GM12873 (cell line): ENCODE data around the gene MYEOV.

Experiments
- TF ChIP-seq, protein P1 (sequence below): IDR thresholded peaks from 2 replicates; pipeline ENCODE4 v1.5.1; 2012; ENCODE audit warnings: low read depth, mild to moderate bottlenecking, moderate library complexity, low read length, control low read depth; ENCODE audit not compliant: insufficient read depth; ENCODE audit errors: missing control alignments

The MYEOV gene

DNA sequence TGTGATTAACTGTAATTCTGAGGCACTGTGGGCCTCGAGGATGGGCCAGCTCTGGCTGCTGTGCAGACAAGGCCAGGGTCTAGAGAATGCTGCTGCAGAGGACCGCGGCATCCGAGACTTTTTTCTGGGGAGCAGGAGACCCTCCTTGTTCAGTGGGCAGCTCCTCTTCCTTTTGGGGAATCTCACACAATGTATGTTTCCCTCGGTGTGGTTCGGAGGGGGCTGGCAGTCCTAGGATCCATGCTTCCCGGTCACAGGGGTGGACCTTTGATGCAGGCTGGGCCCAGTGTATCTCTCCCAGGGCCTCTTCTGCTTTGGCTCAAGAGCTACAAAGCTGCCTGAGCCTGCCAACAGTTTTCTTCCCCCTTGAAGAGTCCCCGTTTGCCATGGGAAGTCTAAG is 31.5 kb downstream of the MYEOV start:
- TF ChIP-seq, protein P1, sequence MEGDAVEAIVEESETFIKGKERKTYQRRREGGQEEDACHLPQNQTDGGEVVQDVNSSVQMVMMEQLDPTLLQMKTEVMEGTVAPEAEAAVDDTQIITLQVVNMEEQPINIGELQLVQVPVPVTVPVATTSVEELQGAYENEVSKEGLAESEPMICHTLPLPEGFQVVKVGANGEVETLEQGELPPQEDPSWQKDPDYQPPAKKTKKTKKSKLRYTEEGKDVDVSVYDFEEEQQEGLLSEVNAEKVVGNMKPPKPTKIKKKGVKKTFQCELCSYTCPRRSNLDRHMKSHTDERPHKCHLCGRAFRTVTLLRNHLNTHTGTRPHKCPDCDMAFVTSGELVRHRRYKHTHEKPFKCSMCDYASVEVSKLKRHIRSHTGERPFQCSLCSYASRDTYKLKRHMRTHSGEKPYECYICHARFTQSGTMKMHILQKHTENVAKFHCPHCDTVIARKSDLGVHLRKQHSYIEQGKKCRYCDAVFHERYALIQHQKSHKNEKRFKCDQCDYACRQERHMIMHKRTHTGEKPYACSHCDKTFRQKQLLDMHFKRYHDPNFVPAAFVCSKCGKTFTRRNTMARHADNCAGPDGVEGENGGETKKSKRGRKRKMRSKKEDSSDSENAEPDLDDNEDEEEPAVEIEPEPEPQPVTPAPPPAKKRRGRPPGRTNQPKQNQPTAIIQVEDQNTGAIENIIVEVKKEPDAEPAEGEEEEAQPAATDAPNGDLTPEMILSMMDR, result no peak

DNA sequence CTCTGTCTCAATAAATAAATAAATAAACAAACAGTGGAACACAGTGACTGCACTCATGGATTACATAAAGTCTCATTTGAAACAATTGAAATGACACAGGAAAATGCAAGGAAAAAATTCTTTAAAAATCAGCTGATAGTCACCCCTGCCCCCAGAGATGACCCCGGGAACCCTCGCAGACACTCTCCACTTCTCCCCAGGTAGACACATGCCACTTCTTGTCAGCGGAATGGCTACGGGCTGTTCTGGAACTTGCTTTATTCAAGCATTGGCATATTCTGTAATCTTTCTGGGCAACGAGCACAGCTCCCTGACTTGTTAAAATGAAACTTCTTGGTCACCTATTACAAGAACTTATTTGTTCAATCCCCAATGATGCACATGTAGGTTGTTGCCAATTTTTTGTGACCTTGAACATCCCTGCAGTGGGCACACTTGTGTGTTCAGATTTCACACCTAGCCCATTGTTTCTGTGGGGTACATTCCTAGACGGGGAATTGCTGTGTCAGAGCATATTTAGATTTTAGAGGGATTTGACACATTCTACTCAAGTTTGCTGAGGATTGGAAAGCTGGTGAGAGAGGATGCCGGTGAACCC is 32.8 kb downstream of the MYEOV start:
- TF ChIP-seq, protein P1, result no peak

DNA sequence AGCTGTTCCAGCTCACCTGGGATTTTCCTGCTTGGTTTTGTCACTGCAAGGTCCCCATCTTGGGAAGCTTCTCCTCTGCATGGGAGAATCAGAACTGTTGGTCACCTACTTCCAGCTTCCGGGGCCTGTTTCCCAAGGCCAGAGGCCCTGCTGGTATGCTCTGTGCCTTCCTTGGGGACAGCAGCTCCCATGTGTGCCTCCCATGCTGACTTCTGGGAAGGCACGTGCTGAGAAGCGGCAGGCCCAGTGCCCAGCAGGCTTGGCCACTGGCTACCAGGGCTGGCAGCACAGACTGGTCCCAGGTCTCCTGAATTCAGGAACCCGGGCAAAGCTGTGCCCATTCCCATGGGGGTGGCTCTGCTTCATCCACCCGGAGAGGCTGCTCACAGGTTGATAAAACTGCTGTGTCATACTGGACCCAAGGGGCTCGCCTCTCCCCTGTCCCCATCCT is 33.8 kb downstream of the MYEOV start:
- TF ChIP-seq, protein P1, result no peak

DNA sequence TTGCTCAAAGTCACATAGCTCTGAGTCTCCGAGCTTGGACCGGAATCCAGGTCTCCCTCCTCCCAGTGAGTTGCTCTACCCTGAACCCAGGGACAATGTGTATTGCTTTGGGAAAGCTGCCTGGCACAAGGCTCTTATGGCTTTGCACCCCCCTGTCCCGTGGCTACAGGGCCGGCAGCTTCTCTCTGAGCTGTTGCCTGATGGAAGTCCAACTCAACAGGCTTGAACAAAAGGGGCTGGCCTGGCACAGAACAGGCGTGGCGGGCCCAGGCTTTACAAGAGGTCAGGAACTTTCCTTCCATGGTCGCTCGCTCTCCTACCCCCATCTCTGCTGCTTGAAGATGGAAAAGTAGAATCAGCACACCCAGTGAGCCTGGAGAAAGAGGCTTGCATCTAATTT is 34.3 kb downstream of the MYEOV start:
- TF ChIP-seq, protein P1, result no peak

DNA sequence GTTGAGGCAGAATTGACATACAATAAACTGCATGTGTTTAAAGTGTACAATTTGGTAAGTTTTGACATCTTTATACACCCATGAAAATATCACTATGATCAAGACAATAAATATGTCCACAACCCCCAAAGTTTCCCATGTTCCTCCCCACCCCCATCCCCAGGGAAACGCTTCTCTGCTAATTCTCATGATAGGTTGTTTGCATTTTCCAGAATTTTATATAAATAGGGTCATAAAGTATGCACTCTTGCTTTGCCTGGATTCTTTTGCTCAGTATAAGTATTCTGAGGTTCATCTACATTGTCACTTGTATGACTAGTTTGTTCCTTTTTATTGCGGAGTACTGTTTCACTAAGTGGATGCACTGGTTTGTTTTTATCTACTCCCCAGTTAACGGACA is 35.6 kb downstream of the MYEOV start:
- TF ChIP-seq, protein P1, result no peak

DNA sequence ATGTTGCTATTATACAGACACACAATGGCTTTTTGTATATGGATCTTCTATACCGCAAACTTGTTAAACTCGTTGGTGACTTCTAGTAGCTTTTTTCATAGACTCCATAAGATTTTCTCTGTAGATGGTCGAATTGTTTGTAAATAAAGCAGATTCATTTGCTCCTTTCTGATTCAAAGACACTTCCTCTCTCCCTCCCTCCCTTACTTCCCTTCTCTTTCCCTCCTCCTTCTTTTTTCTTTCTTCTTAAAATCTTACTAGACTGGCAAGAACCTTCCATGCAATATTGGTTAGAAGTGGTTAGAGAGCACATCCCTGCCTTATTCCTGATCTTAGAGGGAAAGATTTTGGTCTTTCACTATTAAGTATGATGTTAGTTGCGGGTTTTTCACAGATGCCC is 36.4 kb downstream of the MYEOV start:
- TF ChIP-seq, protein P1, result no peak

- TF ChIP-seq, protein P1, result no peak
Observed at GRCh38 chr11:69333149-69333710, 39.3 kb downstream of the MYEOV start.
